Calu3 (cell line): Measurements from ENCODE around the gene MAST3. TPM values are rescaled to one million over a fixed set of nuclear protein-coding genes. Genes with fewer than 3 reads are reported as not detected.

Experiments used
- BruUV-seq: library from RNA; stranded (reverse); fragments of 400-500 nt; replicated peaks from 2 replicates; lab custom pipeline; 2021; lab: Mats Ljungman, UMichigan
- CTCF ChIA-PET: fragments of 300-600 bp; sonication (Branson Sonifier 250); formaldehyde crosslinking; loops from one replicate; lab custom pipeline; 2022; ENCODE audit warnings: antibody characterized with exemption; lab: Charles Lee
- DNase-seq: peaks from one replicate; pipeline ENCODE4 v3.0.0; 2022
- H3K27ac Mint-ChIP-seq: one replicate; pipeline ENCODE4 v1.8.0; 2022; ENCODE audit warnings: mixed read lengths; ENCODE audit not compliant: unreplicated experiment
- H3K27me3 Mint-ChIP-seq: one replicate; pipeline ENCODE4 v1.8.0; 2022; ENCODE audit warnings: mixed read lengths; ENCODE audit not compliant: unreplicated experiment
- H3K36me3 Mint-ChIP-seq: one replicate; pipeline ENCODE4 v1.8.0; 2022; ENCODE audit warnings: mild to moderate bottlenecking, moderate library complexity, mixed read lengths; ENCODE audit not compliant: insufficient read depth, unreplicated experiment
- H3K4me1 Mint-ChIP-seq: one replicate; pipeline ENCODE4 v1.8.0; 2022; ENCODE audit warnings: mild to moderate bottlenecking, low read depth, mixed read lengths; ENCODE audit not compliant: unreplicated experiment
- H3K4me3 Mint-ChIP-seq: one replicate; pipeline ENCODE4 v1.8.0; 2022; ENCODE audit warnings: mild to moderate bottlenecking, low read depth, moderate library complexity, mixed read lengths; ENCODE audit not compliant: unreplicated experiment
- H3K9me3 Mint-ChIP-seq: one replicate; pipeline ENCODE4 v1.8.0; 2022; ENCODE audit warnings: low read depth, mixed read lengths; ENCODE audit not compliant: unreplicated experiment
- CTCF ChIP-seq: fragments of 200-600 bp; IDR thresholded peaks from one replicate; pipeline ENCODE4 v1.8.0; 2022; ENCODE audit warnings: antibody characterized with exemption; ENCODE audit not compliant: unreplicated experiment
- intact Hi-C: fragments of 100-400 bp; cut with micrococcal nuclease; formaldehyde crosslinking; loops from one replicate; pipeline ENCODE4 v1.10.0; 2022; ENCODE audit not compliant: unreplicated experiment
- total RNA-seq: library from RNA; stranded (reverse); gene quantifications from 2 replicates; pipeline ENCODE4 v1.2.3, GENCODE V29; 2022

The MAST3 gene
- total RNA-seq, 1 experiment from 2014 or later, result 5.9 TPM

- CTCF ChIA-PET, result no interaction called here
- intact Hi-C loops, result no loop called here
- Mint-ChIP-seq H3K27me3 (no peaks in the 10 kb centered on the region), H3K36me3 (peaks cover 5% of the 10 kb centered on the region), H3K9me3 (no peaks in the 10 kb centered on the region), H3K4me3 (no peak overlapping the region), H3K4me1 (no peaks in the 10 kb centered on the region), H3K27ac (no peak overlapping the region)
- TF ChIP-seq CTCF, result no peak
- no peak for DNase-seq
- no TSS peak for BruUV-seq
Observed at GRCh38 chr19:18128044-18128443, 30.5 kb downstream of the MAST3 start.

- no peak for TF ChIP-seq CTCF
- no peaks in the 10 kb centered on the region for H3K9me3 Mint-ChIP-seq
- intact Hi-C loops, result no loop called here
- CTCF ChIA-PET, result no interaction called here
- peaks cover 5% of the 10 kb centered on the region for H3K36me3 Mint-ChIP-seq
- no peaks in the 10 kb centered on the region for H3K27me3 Mint-ChIP-seq
- BruUV-seq, result no TSS peak
- DNase-seq, result no peak
- H3K27ac Mint-ChIP-seq, result no peak overlapping the region
- H3K4me1 Mint-ChIP-seq, result no peaks in the 10 kb centered on the region
- no peak overlapping the region for H3K4me3 Mint-ChIP-seq
Observed at GRCh38 chr19:18128805-18129204, 31.2 kb downstream of the MAST3 start.

- CTCF ChIA-PET, result no interaction called here
- intact Hi-C loops, result no loop called here
Observed at GRCh38 chr19:18130523-18131242, 33.1 kb downstream of the MAST3 start.

GRCh38 chr19:18131841-18132596 lies 34.4 kb downstream of the MAST3 start:
- Mint-ChIP-seq H3K4me1 (peaks cover 18% of the 10 kb centered on the region), H3K4me3 (no peak overlapping the region), H3K27ac (no peak overlapping the region), H3K27me3 (no peaks in the 10 kb centered on the region), H3K9me3 (no peaks in the 10 kb centered on the region), H3K36me3 (peaks cover 10% of the 10 kb centered on the region)
- intact Hi-C loops, result no loop called here
- BruUV-seq, result no TSS peak
- TF ChIP-seq CTCF, result no peak
- CTCF ChIA-PET, result no interaction called here
- no peak for DNase-seq

More at GRCh38 chr19:18130523-18131242, 33.1 kb downstream of the MAST3 start:
- Mint-ChIP-seq H3K4me1 (peaks cover 9% of the 10 kb centered on the region), H3K9me3 (no peaks in the 10 kb centered on the region), H3K27me3 (no peaks in the 10 kb centered on the region), H3K4me3 (no peak overlapping the region), H3K36me3 (peaks cover 7% of the 10 kb centered on the region), H3K27ac (no peak overlapping the region)
- no peak for DNase-seq
- BruUV-seq, result no TSS peak
- TF ChIP-seq CTCF, result no peak
